AG04450 (cell line): ENCODE results near the gene FBXO9. TPM values are rescaled to one million over a fixed set of nuclear protein-coding genes. Genes with fewer than 3 reads are reported as not detected.

ENCODE experiments used
- CTCF ChIA-PET: fragments of 300-600, 350-600 bp; formaldehyde crosslinking; extraction: SDS; loops from one replicate; lab custom pipeline; 2022; ENCODE audit warnings: antibody characterized with exemption, inconsistent platforms; lab: Charles Lee
- POLR2A ChIA-PET: fragments of 350-600 bp; formaldehyde crosslinking; extraction: SDS; loops from one replicate; lab custom pipeline; 2021; ENCODE audit warnings: antibody characterized with exemption, inconsistent platforms; lab: Yijun Ruan, JAX
- DNase-seq: peaks from one replicate; pipeline ENCODE4 v3.0.0-alpha.2; 2011; ENCODE audit warnings: low read depth, low spot score
- H3K27ac ChIP-seq: one replicate; pipeline ENCODE4 v1.5.1; 2012; ENCODE audit warnings: low read depth, low read length, control low read depth
- H3K27me3 ChIP-seq: one replicate; pipeline ENCODE4 v1.6.0; 2012; ENCODE audit warnings: low read length; ENCODE audit not compliant: control insufficient read depth, insufficient read depth
- H3K4me3 ChIP-seq: 2 replicates; pipeline ENCODE4 v1.5.1; 2011; ENCODE audit warnings: mild to moderate bottlenecking, low read depth, low read length, control low read depth
- H3K9me3 ChIP-seq: 2 replicates; pipeline ENCODE4 v1.5.1; 2012; ENCODE audit warnings: low read length; ENCODE audit not compliant: control insufficient read depth, insufficient read depth
- polyA plus RNA-seq: library from polyadenylated mRNA; depleted of rRNA; stranded (reverse); fragments of >200 nt; gene quantifications from 2 replicates; pipeline ENCODE4 v1.2.3, GENCODE V29; 2011
- TF ChIP-seq, protein P1 (sequence below): IDR thresholded peaks from 2 replicates; pipeline ENCODE4 v1.5.1; 2011; ENCODE audit warnings: low read depth, low read length, control low read depth, inconsistent platforms

The FBXO9 gene
- polyA plus RNA-seq, 1 experiment = 90.2 TPM

DNA sequence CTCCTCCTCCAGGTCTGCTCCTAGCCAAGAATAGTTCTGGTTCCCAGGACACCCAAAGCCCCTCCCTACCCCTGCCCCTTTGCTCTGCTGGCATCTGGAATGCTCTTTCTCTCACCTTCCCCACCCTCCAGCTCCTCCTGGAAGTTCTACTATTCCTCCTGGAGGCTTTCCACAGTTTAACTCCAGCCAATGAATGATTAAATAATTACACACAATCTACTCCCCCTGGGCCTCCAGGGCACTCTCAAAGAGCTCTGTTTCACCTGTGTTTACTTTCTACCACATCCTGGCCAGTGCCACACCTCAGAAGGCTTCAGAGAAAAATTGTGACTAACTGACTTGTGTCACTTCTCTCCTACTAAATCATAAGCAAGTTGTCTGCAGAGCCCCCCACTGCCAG lies 47.2 kb downstream of the FBXO9 start:
- POLR2A ChIA-PET = no interaction called here
- CTCF ChIA-PET = no interaction called here

DNA sequence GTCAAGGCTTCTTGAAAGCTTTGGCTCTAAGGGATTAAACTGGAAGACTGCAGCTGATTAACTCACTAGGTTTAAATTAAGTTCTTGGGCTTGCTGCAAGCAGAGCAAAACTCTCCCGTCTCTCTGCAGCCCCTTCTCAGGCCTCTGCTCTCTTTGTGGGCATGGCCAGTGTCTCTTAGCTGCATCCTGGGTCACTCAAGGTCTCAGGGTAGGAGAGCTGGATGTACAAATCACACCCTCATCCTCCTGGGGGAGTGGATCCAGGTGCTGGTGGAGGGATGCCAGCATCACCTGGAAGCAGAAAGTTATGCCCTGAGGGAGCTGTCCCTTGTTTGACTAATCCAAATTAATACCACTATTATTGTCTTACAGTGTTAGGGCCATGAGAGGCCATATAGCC lies 47.7 kb downstream of the FBXO9 start:
- H3K27ac ChIP-seq = no peak overlapping the region
- CTCF ChIA-PET = no interaction called here
- POLR2A ChIA-PET = no interaction called here
- TF ChIP-seq, protein P1, sequence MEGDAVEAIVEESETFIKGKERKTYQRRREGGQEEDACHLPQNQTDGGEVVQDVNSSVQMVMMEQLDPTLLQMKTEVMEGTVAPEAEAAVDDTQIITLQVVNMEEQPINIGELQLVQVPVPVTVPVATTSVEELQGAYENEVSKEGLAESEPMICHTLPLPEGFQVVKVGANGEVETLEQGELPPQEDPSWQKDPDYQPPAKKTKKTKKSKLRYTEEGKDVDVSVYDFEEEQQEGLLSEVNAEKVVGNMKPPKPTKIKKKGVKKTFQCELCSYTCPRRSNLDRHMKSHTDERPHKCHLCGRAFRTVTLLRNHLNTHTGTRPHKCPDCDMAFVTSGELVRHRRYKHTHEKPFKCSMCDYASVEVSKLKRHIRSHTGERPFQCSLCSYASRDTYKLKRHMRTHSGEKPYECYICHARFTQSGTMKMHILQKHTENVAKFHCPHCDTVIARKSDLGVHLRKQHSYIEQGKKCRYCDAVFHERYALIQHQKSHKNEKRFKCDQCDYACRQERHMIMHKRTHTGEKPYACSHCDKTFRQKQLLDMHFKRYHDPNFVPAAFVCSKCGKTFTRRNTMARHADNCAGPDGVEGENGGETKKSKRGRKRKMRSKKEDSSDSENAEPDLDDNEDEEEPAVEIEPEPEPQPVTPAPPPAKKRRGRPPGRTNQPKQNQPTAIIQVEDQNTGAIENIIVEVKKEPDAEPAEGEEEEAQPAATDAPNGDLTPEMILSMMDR = no peak
- no peaks in the 10 kb centered on the region for H3K9me3 ChIP-seq
- no peak overlapping the region for H3K4me3 ChIP-seq
- DNase-seq = no peak
- H3K27me3 ChIP-seq = peaks cover 11% of the 10 kb centered on the region

More for the DNA sequence above, 47.2 kb downstream of the FBXO9 start:
- H3K9me3 ChIP-seq = no peaks in the 10 kb centered on the region
- H3K27ac ChIP-seq = no peak overlapping the region
- H3K27me3 ChIP-seq = peaks cover 11% of the 10 kb centered on the region
- no peak for DNase-seq
- TF ChIP-seq, protein P1 = no peak
- no peak overlapping the region for H3K4me3 ChIP-seq

DNA sequence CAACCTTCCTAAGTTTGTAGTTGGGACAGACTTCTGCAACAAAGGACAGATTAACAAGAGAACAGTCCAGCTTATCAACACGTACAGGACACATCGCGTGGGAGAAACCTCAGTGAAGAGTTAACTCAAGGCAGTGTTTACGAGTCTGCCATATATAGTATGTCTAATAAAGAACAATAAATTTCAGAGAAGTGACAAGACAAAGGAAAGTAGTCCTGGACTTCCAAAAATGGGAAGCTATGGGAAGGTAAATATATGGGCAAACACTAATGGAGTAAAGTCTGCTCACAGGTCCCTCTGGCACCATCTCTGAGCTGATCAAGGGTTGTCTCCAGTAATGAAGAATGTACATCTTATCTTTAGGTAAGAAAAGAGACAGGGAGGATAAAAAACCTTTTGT lies 48.5 kb downstream of the FBXO9 start:
- ChIA-PET CTCF (no interaction called here), POLR2A (interaction anchor here (0.9 kb wide), 1 partner anchor 246 kb away, joined by 3 read pairs; no protein-coding TSS in a partner anchor)
- Histone ChIP-seq H3K27me3 (peaks cover 11% of the 10 kb centered on the region), H3K9me3 (no peaks in the 10 kb centered on the region), H3K4me3 (no peak overlapping the region), H3K27ac (no peak overlapping the region)
- DNase-seq = no peak
- TF ChIP-seq, protein P1 = no peak

DNA sequence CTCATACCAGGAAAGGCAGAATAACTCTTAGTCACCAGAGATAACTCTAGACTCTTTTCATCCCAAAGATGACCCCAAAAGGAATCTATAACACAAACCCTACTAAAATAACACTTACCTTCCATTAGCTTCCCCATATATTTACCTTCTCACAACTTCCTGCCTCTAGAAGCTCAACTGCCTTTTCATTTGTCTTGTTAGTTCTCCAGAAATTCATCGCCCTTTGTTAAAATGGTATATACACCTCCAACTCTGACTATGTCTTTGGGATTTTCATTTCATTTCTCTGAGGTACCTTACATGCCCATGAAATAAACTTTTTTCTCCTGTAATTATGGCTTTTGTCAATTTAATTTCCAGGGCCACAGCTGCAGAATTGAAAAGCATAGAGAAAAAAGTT lies 49.9 kb downstream of the FBXO9 start:
- H3K9me3 ChIP-seq = no peaks in the 10 kb centered on the region
- ChIA-PET POLR2A (no interaction called here), CTCF (interaction anchor here (0.5 kb wide), 1 partner anchor 8 kb away, joined by 3 read pairs; no protein-coding TSS in a partner anchor)
- TF ChIP-seq, protein P1 = no peak
- H3K27me3 ChIP-seq = peaks cover 14% of the 10 kb centered on the region
- no peak overlapping the region for H3K4me3 ChIP-seq
- no peak overlapping the region for H3K27ac ChIP-seq
- DNase-seq = no peak

DNA sequence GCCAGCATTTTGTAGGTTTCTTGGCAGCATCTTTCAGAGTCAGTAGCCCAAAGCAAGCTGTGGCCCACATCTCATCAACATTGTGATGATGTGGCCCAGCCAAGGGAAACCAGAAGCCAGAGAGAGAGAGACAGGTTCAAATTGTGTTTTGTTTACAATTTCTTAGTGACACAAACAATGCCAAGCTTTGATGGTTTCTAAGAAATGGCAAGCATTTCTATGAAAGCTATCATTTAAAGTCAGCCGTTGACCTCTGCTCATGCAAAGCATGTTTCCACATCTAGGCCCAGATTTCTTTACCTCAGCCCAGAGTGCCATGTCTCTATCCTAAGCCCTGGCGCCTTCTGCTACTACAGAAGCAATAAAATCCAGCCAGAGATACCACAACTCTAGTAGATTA lies 50.5 kb downstream of the FBXO9 start:
- no peak overlapping the region for H3K27ac ChIP-seq
- TF ChIP-seq, protein P1 = no peak
- H3K4me3 ChIP-seq = no peak overlapping the region
- H3K27me3 ChIP-seq = peaks cover 14% of the 10 kb centered on the region
- DNase-seq = no peak
- POLR2A ChIA-PET = no interaction called here
- CTCF ChIA-PET = no interaction called here
- H3K9me3 ChIP-seq = no peaks in the 10 kb centered on the region
